Hematopoietic multipotent progenitor cell (in vitro differentiated cells): ENCODE results near the gene RAB11A. TPM values are rescaled to one million over a fixed set of nuclear protein-coding genes. Genes with fewer than 3 reads are reported as not detected.

ENCODE experiments used
- DNase-seq, 3 donors: peaks; one replicate each; pipeline ENCODE4 v3.0.0-alpha.2; 2011 to 2015; ENCODE audit warnings: low read depth in 2 of 3, low spot score in 2 of 3
- total RNA-seq: library from RNA; depleted of rRNA; stranded (reverse); fragments of >200 nt; gene quantifications from one replicate; pipeline ENCODE4 v1.2.3, GENCODE V29; 2012

Gene RAB11A
- total RNA-seq, 1 donor: 83.7 TPM

- no peak for DNase-seq
These were observed 14.3 kb downstream of the RAB11A start for GRCh38 chr15:65883571-65883970.

- no peak for DNase-seq
These were observed 15.2 kb downstream of the RAB11A start for GRCh38 chr15:65884511-65884910.

GRCh38 chr15:65885668-65886218 is 16.5 kb downstream of the RAB11A start:
- DNase-seq: no peak

GRCh38 chr15:65887565-65887964 is 18.3 kb downstream of the RAB11A start:
- DNase-seq: peak in 1 of 3 donors; percentile 26

- DNase-seq: no peak
These were observed 19.7 kb downstream of the RAB11A start for GRCh38 chr15:65888981-65889380.

GRCh38 chr15:65893060-65893459 is 23.8 kb downstream of the RAB11A start:
- no peak for DNase-seq

GRCh38 chr15:65896236-65896635 is 26.9 kb downstream of the RAB11A start:
- DNase-seq: no peak

GRCh38 chr15:65900488-65900887 is 31.2 kb downstream of the RAB11A start:
- no peak for DNase-seq

GRCh38 chr15:65901336-65901735 is 32.0 kb downstream of the RAB11A start:
- no peak for DNase-seq

GRCh38 chr15:65901836-65902235 is 32.5 kb downstream of the RAB11A start:
- no peak for DNase-seq

GRCh38 chr15:65902373-65902772 is 33.1 kb downstream of the RAB11A start:
- DNase-seq: peak in 2 of 3 donors; percentile 86 to 95

GRCh38 chr15:65903296-65904073 is 34.2 kb downstream of the RAB11A start:
- no peak for DNase-seq

GRCh38 chr15:65904301-65904700 is 35.0 kb downstream of the RAB11A start:
- no peak for DNase-seq

GRCh38 chr15:65906396-65906795 is 37.1 kb downstream of the RAB11A start:
- DNase-seq: no peak

- DNase-seq: no peak
These were observed 38.4 kb downstream of the RAB11A start for GRCh38 chr15:65907661-65908060.

- no peak for DNase-seq
These were observed 39.6 kb downstream of the RAB11A start for GRCh38 chr15:65908876-65909275.

GRCh38 chr15:65909831-65910230 is 40.5 kb downstream of the RAB11A start:
- DNase-seq: no peak

- DNase-seq: no peak
These were observed 41.0 kb downstream of the RAB11A start for GRCh38 chr15:65910341-65910740.

GRCh38 chr15:65912235-65912634 is 42.9 kb downstream of the RAB11A start:
- DNase-seq: no peak

GRCh38 chr15:65913631-65914199 is 44.4 kb downstream of the RAB11A start:
- no peak for DNase-seq

- DNase-seq: no peak
These were observed 45.1 kb downstream of the RAB11A start for GRCh38 chr15:65914386-65914785.
